Measurements from ENCODE around the gene CNIH1. TPM values are rescaled to one million over a fixed set of nuclear protein-coding genes. Genes with fewer than 3 reads are reported as not detected.

CNIH1 gene
- polyA plus RNA-seq, 3 donors = 124 to 144 (median 140) TPM

Other genes starting within 250 kb of the CNIH1 start
- gene CDKN3, start 44.4 kb downstream of the CNIH1 start, polyA plus RNA-seq (ENCODE audit: insufficient read length in 3 of 3) = 10 to 100 TPM; 15.8 to 30.2 (median 28.7) TPM
- 100 to 1,000 TPM in 1 of 3 donors, 10 to 100 TPM in 2; 86.3 to 109 (median 92.2) TPM for gene GMFB, start 47.6 kb upstream of the CNIH1 start, polyA plus RNA-seq (ENCODE audit: insufficient read length in 3 of 3)
- 10 to 100 TPM; 28.0 to 37.4 (median 30.0) TPM for gene CGRRF1, start 68.5 kb upstream of the CNIH1 start, polyA plus RNA-seq (ENCODE audit: insufficient read length in 3 of 3)
- 10 to 100 TPM in 2 of 3 donors, 1 to 10 TPM in 1; 8.6 to 14.4 (median 10.1) TPM for gene SAMD4A, start 125.8 kb upstream of the CNIH1 start, polyA plus RNA-seq (ENCODE audit: insufficient read length in 3 of 3)